Mucosa of stomach (tissue), 1 donor: Measurements from ENCODE around the gene EIF1.
A peak's percentile ranks its signal among the peaks of the same experiment; 100 is the strongest.

Experiments used
- H3K27me3 ChIP-seq: one replicate; pipeline ENCODE4 v1.7.0; 2013; ENCODE audit warnings: mild to moderate bottlenecking, low read length; ENCODE audit not compliant: control insufficient read depth, insufficient read depth
- H3K36me3 ChIP-seq: one replicate; pipeline ENCODE4 v1.7.0; 2013; ENCODE audit warnings: low read length; ENCODE audit not compliant: control insufficient read depth, insufficient read depth
- H3K4me1 ChIP-seq: one replicate; pipeline ENCODE4 v1.7.0; 2013; ENCODE audit warnings: mild to moderate bottlenecking, low read length; ENCODE audit not compliant: control insufficient read depth, insufficient read depth
- H3K4me3 ChIP-seq: one replicate; pipeline ENCODE4 v1.7.0; 2013; ENCODE audit warnings: low read length
- H3K9ac ChIP-seq: one replicate; pipeline ENCODE4 v1.7.0; 2013; ENCODE audit warnings: mild to moderate bottlenecking, low read length, moderate library complexity
- H3K9me3 ChIP-seq: one replicate; pipeline ENCODE4 v1.7.0; 2013; ENCODE audit warnings: mild to moderate bottlenecking, low read length, moderate library complexity; ENCODE audit not compliant: control insufficient read depth
- donor health status: Pancreatic carcinoma.

Gene EIF1

GRCh38 chr17:41650794-41651624 is 37.7 kb upstream of the EIF1 start:
- Histone ChIP-seq H3K9me3 (no peaks in the 10 kb centered on the region), H3K4me3 (no peak overlapping the region), H3K4me1 (peaks cover 88% of the 10 kb centered on the region), H3K27me3 (no peaks in the 10 kb centered on the region), H3K36me3 (no peaks in the 10 kb centered on the region), H3K9ac (peak overlapping the region; percentile 72)

- Histone ChIP-seq H3K27me3 (no peaks in the 10 kb centered on the region), H3K9ac (peak overlapping the region; percentile 72), H3K36me3 (no peaks in the 10 kb centered on the region), H3K4me1 (peaks cover 94% of the 10 kb centered on the region), H3K4me3 (peak overlapping the region; percentile 12), H3K9me3 (no peaks in the 10 kb centered on the region)
Measured at GRCh38 chr17:41651625-41652460, 36.8 kb upstream of the EIF1 start.

GRCh38 chr17:41652461-41652970 is 36.2 kb upstream of the EIF1 start:
- peak overlapping the region; percentile 72 for H3K9ac ChIP-seq
- H3K4me3 ChIP-seq, result no peak overlapping the region
- no peaks in the 10 kb centered on the region for H3K9me3 ChIP-seq
- H3K4me1 ChIP-seq, result peaks cover 99% of the 10 kb centered on the region
- no peaks in the 10 kb centered on the region for H3K36me3 ChIP-seq
- no peaks in the 10 kb centered on the region for H3K27me3 ChIP-seq

DNA sequence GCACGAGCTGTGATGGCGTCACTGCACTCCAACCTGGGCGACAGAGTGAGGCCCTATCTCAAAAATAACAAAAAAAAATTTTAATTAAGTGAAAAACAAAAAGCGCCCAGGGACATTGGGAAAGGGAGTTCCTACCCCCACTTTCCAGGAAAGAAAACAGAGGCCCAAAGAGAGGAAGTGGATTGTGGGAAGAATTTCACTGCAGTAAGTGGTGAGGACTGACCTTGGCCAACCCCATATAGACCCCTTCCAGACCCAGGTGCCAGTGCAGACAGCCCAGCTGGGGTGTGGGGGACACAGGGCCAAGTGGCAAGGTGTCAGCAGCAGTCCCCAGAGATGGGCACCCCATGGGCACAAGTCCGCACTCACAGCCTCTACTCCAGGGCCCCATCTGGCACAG is 35.3 kb upstream of the EIF1 start:
- Histone ChIP-seq H3K4me1 (peaks cover 99% of the 10 kb centered on the region), H3K4me3 (no peak overlapping the region), H3K9ac (peak overlapping the region; percentile 69), H3K9me3 (no peaks in the 10 kb centered on the region), H3K36me3 (no peaks in the 10 kb centered on the region), H3K27me3 (no peaks in the 10 kb centered on the region)

DNA sequence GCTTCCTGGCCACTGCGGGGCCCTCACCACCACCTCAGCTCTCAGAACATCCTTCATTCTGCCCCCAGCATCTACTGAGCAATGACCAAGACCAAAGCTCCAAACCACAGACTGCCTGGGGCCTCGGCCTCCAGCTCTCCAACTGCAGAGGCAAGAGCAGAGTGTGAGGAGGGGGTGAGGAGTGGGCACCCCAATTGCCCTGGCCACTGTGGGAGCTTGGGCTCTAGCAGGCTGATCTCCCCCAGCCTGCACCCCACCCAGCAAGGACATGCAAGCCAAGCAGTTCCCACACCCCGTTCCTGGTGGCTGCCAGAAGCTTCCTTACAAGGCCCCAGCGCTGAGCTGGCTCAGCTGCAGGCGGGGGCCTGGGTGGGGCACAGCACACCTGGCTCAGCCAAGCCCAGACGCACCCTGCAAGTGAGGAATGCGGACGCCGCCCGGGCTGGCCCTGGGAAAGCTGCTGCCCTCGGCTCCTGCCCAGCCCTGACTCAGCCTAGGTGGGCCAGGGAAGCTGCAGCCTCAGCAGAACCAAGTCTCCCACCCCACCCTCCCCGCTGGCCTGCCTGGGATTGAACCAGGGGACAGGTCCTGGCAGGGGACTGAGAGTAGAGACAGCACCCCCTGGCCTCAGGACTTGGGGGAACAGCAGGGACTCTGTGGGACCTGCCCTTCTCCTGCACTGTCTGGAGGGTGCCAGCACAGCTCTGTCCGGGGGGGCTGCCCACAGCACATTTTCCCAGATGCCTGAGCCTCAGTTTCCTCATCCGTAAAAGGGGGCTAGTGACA is 34.6 kb upstream of the EIF1 start:
- Histone ChIP-seq H3K36me3 (no peaks in the 10 kb centered on the region), H3K9me3 (no peaks in the 10 kb centered on the region), H3K9ac (peak overlapping the region; percentile 93), H3K4me3 (no peak overlapping the region), H3K4me1 (peaks cover 99% of the 10 kb centered on the region), H3K27me3 (no peaks in the 10 kb centered on the region)

GRCh38 chr17:41654678-41655607 is 33.7 kb upstream of the EIF1 start:
- H3K4me3 ChIP-seq, result no peak overlapping the region
- H3K9ac ChIP-seq, result peak overlapping the region; percentile 93
- H3K27me3 ChIP-seq, result no peaks in the 10 kb centered on the region
- H3K36me3 ChIP-seq, result no peaks in the 10 kb centered on the region
- no peaks in the 10 kb centered on the region for H3K9me3 ChIP-seq
- peaks cover 99% of the 10 kb centered on the region for H3K4me1 ChIP-seq

DNA sequence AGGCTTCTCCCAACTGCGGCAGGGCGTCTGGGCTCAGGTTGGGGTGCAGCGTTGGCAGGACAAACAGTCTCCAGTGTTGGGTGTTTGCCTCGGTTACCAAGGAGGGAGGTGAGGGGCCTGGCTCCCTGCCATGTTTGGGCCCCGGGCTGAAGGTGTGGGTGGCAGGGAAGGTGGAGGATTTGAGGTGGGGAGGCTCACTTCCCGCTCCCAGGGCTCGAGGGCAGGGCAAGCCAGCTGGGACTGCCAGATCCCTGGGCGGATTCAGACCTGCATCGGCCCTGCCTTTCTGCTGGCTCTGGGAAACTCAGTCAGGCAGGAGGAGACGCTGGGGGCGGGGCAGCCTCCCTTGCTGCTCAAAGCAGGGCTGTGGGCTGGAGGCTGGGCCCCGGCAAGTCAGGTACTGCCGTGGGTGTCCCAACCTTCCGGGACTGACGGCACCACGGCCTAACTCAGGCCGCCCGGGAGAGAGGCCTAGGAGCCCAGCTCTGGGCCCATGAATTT is 33.0 kb upstream of the EIF1 start:
- Histone ChIP-seq H3K9me3 (no peaks in the 10 kb centered on the region), H3K4me1 (peaks cover 99% of the 10 kb centered on the region), H3K36me3 (no peaks in the 10 kb centered on the region), H3K4me3 (no peak overlapping the region), H3K27me3 (no peaks in the 10 kb centered on the region), H3K9ac (peak overlapping the region; percentile 93)

DNA sequence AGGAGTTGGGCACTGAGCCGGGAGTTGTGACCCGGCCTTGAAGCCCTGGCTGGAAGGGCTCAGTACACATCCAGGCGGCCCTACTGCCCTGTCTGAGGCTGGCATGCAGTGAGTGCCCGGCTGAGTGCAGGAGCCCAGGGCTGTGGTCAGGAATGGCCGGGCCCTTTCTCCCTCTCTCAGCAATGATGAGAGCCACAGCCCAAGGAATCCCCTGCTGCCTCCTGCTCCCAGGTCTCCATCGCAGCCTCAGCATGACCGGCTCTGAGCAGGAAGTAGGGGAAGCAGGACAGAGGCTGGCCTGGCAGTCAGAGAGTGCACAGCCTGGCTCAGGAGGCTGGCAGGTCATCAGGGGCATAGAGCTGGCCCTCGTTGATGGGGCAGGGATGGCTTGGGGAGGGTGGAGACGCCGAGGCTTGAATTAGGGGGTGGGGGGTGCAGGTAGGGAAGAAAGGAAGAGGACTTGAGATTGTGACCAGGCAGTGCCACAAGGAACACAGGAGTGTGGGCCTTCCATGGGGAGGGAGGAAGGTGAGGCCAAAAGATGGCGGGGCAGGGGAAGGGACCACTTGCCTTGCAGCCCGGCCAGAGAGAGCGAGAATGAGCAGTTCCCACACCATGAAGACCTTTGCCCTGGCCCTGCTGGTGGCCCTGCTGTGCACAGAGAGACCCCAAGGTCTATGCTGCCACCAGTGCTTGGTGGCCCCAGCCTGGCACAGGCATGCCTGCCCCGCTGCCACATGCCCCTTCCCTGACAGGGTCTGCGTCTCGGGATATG is 32.2 kb upstream of the EIF1 start:
- Histone ChIP-seq H3K9me3 (no peaks in the 10 kb centered on the region), H3K27me3 (no peaks in the 10 kb centered on the region), H3K4me1 (peaks cover 93% of the 10 kb centered on the region), H3K9ac (peak overlapping the region; percentile 89), H3K4me3 (no peak overlapping the region), H3K36me3 (no peaks in the 10 kb centered on the region)

DNA sequence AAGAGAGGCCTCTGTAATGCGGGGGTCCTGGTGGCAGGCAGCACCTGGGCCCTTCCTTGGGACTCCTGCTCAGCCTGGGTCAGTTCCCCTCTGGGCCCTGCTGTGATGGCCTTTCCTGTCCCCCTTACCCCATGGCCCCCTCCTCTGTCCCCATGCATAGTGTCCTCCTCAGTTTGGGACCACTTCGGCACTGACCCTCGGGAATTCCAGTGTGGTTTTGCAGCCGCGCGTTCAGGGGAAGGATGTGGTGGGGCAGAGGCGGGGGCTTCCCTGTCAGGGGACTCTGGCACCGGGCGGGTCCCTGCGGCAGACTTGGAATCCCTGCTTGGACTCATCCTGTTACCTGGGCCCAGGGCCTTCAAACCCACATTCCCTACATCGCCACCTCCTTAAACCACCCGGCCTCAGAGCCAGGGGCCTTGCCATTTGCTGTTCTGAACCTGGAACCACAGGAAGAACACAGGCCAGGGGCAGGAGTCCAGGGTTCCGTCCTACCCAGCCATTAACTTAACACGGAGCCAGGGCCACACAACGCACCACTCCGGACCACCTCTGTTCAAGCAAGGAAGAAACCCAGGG is 31.4 kb upstream of the EIF1 start:
- no peaks in the 10 kb centered on the region for H3K36me3 ChIP-seq
- H3K4me3 ChIP-seq, result no peak overlapping the region
- peak overlapping the region; percentile 89 for H3K9ac ChIP-seq
- H3K9me3 ChIP-seq, result no peaks in the 10 kb centered on the region
- H3K4me1 ChIP-seq, result peaks cover 85% of the 10 kb centered on the region
- no peaks in the 10 kb centered on the region for H3K27me3 ChIP-seq

DNA sequence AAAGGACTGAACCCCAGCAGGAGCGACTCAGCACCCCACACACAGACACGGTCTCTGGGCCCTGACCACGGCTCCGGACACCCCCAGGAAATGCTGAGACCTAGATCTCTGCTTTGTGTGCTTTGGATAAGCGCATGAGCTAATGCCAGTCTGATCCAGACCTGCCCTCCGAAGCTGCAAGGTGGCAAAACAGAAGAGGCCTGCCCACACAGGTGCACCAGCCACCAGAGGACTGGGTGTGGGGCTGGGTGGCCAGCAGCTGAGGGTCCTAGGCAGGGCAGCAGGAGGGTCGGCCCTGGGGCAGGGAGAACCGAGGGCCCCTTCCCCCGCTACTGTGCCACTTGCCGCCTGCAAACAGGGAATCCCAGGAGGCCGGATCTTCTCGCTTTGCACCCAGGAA is 30.7 kb upstream of the EIF1 start:
- H3K27me3 ChIP-seq, result no peaks in the 10 kb centered on the region
- peak overlapping the region; percentile 89 for H3K9ac ChIP-seq
- H3K4me1 ChIP-seq, result peaks cover 85% of the 10 kb centered on the region
- H3K4me3 ChIP-seq, result no peak overlapping the region
- H3K9me3 ChIP-seq, result no peaks in the 10 kb centered on the region
- H3K36me3 ChIP-seq, result no peaks in the 10 kb centered on the region
